ENCODE results near the gene GRB7.

Gene GRB7

GRCh38 chr17:39769974-39770587 lies 32.3 kb downstream of the GRB7 start:
- no peak for FAIRE-seq

GRCh38 chr17:39772415-39772814 lies 34.7 kb downstream of the GRB7 start:
- no peak for DNase-seq (ENCODE audit: low spot score)
- no peak for FAIRE-seq

More at GRCh38 chr17:39769974-39770587, 32.3 kb downstream of the GRB7 start:
- no peak for DNase-seq (ENCODE audit: low spot score)

GRCh38 chr17:39772987-39773934 lies 35.5 kb downstream of the GRB7 start:
- DNase-seq (ENCODE audit: low spot score): no peak
- no peak for FAIRE-seq

GRCh38 chr17:39774047-39774446 lies 36.3 kb downstream of the GRB7 start:
- DNase-seq (ENCODE audit: low spot score) (no peak), FAIRE-seq (no peak)

- no peak for FAIRE-seq
- DNase-seq (ENCODE audit: low spot score): no peak
Observed at GRCh38 chr17:39775031-39775430, 37.3 kb downstream of the GRB7 start.

GRCh38 chr17:39776252-39776651 lies 38.5 kb downstream of the GRB7 start:
- FAIRE-seq (no peak), DNase-seq (ENCODE audit: low spot score) (no peak)

GRCh38 chr17:39777534-39778365 lies 40.0 kb downstream of the GRB7 start:
- DNase-seq (ENCODE audit: low spot score): no peak
- FAIRE-seq: no peak

GRCh38 chr17:39781031-39781860 lies 43.5 kb downstream of the GRB7 start:
- DNase-seq (ENCODE audit: low spot score) (no peak), FAIRE-seq (no peak)

- FAIRE-seq (no peak), DNase-seq (ENCODE audit: low spot score) (no peak)
Observed at GRCh38 chr17:39781861-39782213, 44.1 kb downstream of the GRB7 start.

- FAIRE-seq (no peak), DNase-seq (ENCODE audit: low spot score) (no peak)
Observed at GRCh38 chr17:39782481-39782880, 44.7 kb downstream of the GRB7 start.

- FAIRE-seq (no peak), DNase-seq (ENCODE audit: low spot score) (no peak)
Observed at GRCh38 chr17:39782980-39783379, 45.2 kb downstream of the GRB7 start.

- FAIRE-seq (no peak), DNase-seq (ENCODE audit: low spot score) (no peak)
Observed at GRCh38 chr17:39787041-39787440, 49.3 kb downstream of the GRB7 start.

GRCh38 chr17:39787743-39788484 lies 50.2 kb downstream of the GRB7 start:
- no peak for DNase-seq (ENCODE audit: low spot score)
- FAIRE-seq: no peak

GRCh38 chr17:39791111-39791992 lies 53.6 kb downstream of the GRB7 start:
- DNase-seq (ENCODE audit: low spot score) (no peak), FAIRE-seq (no peak)

- no peak for FAIRE-seq
- DNase-seq (ENCODE audit: low spot score): no peak
Observed at GRCh38 chr17:39792526-39793221, 54.9 kb downstream of the GRB7 start.

- DNase-seq (ENCODE audit: low spot score): no peak
- FAIRE-seq: no peak
Observed at GRCh38 chr17:39793301-39793872, 55.6 kb downstream of the GRB7 start.

- DNase-seq (ENCODE audit: low spot score): no peak
- FAIRE-seq: no peak
Observed at GRCh38 chr17:39794249-39794970, 56.7 kb downstream of the GRB7 start.
